ENCODE data around the gene CLASP1. TPM values are rescaled to one million over a fixed set of nuclear protein-coding genes. Genes with fewer than 3 reads are reported as not detected.

The CLASP1 gene
- total and polyA plus RNA-seq, 2 of the 8 experiments (the other 6 are each of a cell fraction or from before 2014, with no cell fraction given), result 7.3 to 53.9 TPM

DNA sequence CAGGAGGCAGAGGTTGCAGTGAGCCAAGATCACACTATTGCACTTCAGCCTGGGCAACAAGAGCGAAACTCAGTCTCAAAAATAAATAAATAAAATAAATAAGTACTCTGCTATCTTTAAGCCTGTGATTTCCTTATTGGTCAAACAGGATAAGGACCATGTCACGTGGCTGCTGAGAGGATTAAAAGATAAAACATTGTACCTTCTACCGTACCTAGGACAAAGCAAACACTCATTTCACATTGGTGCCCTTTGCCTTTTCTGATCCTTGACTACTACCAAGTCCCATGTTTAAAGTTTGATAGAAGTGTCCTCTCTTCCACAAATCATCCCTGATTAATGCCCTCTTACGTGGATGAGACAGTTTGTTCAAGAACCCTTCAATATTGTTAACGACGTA lies 244.0 kb downstream of the CLASP1 start (continued):
- TF ChIP-seq, protein P1, sequence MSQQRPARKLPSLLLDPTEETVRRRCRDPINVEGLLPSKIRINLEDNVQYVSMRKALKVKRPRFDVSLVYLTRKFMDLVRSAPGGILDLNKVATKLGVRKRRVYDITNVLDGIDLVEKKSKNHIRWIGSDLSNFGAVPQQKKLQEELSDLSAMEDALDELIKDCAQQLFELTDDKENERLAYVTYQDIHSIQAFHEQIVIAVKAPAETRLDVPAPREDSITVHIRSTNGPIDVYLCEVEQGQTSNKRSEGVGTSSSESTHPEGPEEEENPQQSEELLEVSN (IDR thresholded peaks at IDR 0.05), result no peak
- no peak for TF ChIP-seq CHD1 (IDR thresholded peaks at IDR 0.05; ENCODE audit: low read depth, low read length)

Measured in H1 (cell line).